ENCODE data around the gene DLG1.

- TF ChIP-seq POLR2AphosphoS5 (IDR thresholded peaks at IDR 0.05) (no peak), CTCF (IDR thresholded peaks at IDR 0.05) (no peak)
These were observed 29.3 kb upstream of the DLG1 start for GRCh38 chr3:197327701-197328100.
